HUES64 (cell line): ENCODE measurements around the gene RAVER1.
A peak's percentile ranks its signal among the peaks of the same experiment; 100 is the strongest.

Source experiments
- H3K27ac ChIP-seq: 2 replicates; pipeline ENCODE4 v1.7.0; 2013; ENCODE audit warnings: low read depth, low read length, inconsistent platforms
- H3K27me3 ChIP-seq: 2 replicates; pipeline ENCODE4 v1.6.1; 2013; ENCODE audit warnings: mild to moderate bottlenecking, low read length; ENCODE audit not compliant: insufficient read depth
- H3K36me3 ChIP-seq: 2 replicates; pipeline ENCODE4 v1.6.1; 2013; ENCODE audit warnings: mild to moderate bottlenecking, low read length; ENCODE audit not compliant: insufficient read depth
- H3K4me1 ChIP-seq: 2 replicates; pipeline ENCODE4 v1.6.1; 2013; ENCODE audit warnings: mild to moderate bottlenecking, low read length, moderate library complexity; ENCODE audit not compliant: insufficient read depth
- H3K4me3 ChIP-seq: 2 replicates; pipeline ENCODE4 v1.5.1; 2013; ENCODE audit warnings: mild to moderate bottlenecking, low read length, moderate library complexity
- H3K9ac ChIP-seq: 2 replicates; pipeline ENCODE4 v1.6.1; 2013; ENCODE audit warnings: mild to moderate bottlenecking, low read depth, low read length
- H3K9me3 ChIP-seq: 2 replicates; pipeline ENCODE4 v1.6.1; 2013; ENCODE audit warnings: low read depth, low read length; ENCODE audit not compliant: insufficient read depth
- WGBS: fragments of 150-250, 120-280 bp; methylation state at CpG from one replicate; pipeline ENCODE4 v1.1.7; 2013; ENCODE audit warnings: missing lambda C conversion rate; 5-methylcytosine and 5-hydroxymethylcytosine counted together

Gene RAVER1

DNA sequence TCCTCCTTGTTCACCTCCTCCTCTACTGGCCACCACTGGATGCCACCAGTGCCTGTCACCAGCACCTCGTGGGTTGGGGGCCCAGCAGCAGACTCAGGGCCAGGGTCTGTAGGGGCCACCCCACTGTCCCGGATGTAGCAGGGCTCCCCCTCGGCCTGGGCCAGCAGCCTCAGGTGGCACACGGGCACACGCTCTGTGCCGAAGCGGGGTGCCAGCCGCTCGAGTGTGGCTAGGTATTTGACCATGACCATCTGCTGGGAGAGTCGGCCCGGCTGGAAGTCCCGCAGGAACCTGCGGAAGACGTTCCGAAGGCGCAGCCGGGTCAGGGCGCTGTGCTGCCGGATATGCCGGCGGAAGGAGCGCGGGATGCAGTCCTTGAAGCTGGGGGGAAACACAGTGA lies 32.2 kb upstream of the RAVER1 start:
- H3K27ac ChIP-seq = no peak overlapping the region
- peaks cover 47% of the 10 kb centered on the region for H3K36me3 ChIP-seq
- H3K4me3 ChIP-seq = no peak overlapping the region
- 95% methylated on average over 23 of the region's 23 CpGs for WGBS
- H3K27me3 ChIP-seq = no peaks in the 10 kb centered on the region
- H3K9ac ChIP-seq = no peak overlapping the region
- no peaks in the 10 kb centered on the region for H3K9me3 ChIP-seq
- H3K4me1 ChIP-seq = no peaks in the 10 kb centered on the region

DNA sequence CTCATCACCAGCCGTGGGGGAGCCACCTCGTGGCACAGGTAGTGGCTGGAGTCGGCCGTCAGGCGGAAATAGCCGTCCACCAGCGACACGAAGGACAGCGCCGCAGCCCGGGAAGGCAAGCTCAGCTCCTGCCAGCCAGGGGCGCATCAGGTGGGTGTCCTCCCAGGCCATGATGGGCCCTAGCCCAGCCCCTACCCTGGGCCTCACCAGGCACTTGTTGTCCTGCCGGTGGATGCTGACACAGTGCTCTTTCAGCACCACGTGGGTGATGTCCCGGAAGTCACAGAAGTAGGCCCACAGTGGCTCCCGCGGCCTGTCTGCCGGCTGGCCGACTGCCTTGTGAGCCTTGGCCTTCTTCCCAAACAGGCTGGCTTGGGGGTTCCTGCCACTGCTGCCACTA lies 31.3 kb upstream of the RAVER1 start:
- H3K4me3 ChIP-seq = no peak overlapping the region
- H3K27ac ChIP-seq = no peak overlapping the region
- no peaks in the 10 kb centered on the region for H3K9me3 ChIP-seq
- no peak overlapping the region for H3K9ac ChIP-seq
- WGBS = 91% methylated on average over 19 of the region's 19 CpGs
- H3K36me3 ChIP-seq = peaks cover 47% of the 10 kb centered on the region
- H3K4me1 ChIP-seq = no peaks in the 10 kb centered on the region
- H3K27me3 ChIP-seq = no peaks in the 10 kb centered on the region

DNA sequence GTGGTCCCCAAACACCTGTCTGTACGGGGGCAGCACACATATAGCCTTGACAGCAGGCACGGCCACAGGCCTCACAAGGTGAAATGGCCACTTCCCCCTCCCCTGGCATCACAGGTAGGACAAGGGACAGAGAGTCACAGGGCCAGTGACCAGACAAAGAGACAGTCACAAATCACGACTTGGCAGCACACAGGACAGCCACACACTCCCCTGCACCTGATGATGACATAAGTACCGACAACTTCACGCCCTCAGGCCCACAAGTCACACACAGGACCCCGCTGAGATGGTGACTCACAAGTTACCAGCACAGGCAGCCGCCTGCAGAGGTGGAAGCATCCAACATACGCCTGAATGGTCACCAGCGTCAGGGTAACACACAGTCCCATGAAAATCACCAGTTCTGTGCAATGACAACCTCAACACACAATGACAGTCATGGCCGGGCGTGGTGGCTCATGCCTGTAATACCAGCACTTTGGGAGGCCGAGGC lies 30.5 kb upstream of the RAVER1 start:
- no peak overlapping the region for H3K27ac ChIP-seq
- H3K4me1 ChIP-seq = no peaks in the 10 kb centered on the region
- peaks cover 42% of the 10 kb centered on the region for H3K36me3 ChIP-seq
- H3K4me3 ChIP-seq = no peak overlapping the region
- 88% methylated on average over 12 of the region's 12 CpGs for WGBS
- H3K27me3 ChIP-seq = no peaks in the 10 kb centered on the region
- no peak overlapping the region for H3K9ac ChIP-seq
- H3K9me3 ChIP-seq = no peaks in the 10 kb centered on the region

DNA sequence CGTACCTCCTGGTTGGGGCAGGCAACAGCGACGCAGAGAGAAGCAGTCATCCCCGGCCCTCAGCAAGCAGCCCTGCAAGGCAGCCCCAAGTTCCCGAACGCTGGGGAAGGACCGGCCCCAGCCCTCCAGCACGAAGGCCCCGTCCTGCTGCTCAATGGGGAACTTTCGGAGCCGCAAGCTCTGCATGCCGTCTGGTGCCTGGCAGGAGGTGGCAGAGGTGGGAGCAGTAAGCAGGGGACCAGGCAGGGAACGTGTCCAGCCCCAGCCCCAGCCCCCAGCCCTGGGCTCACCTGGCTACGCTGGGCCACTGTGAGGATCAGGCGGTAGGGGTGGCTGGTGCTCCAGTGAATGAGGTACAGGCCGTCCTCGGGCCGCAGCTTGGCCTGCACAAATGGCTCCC lies 28.9 kb upstream of the RAVER1 start:
- H3K4me3 ChIP-seq = no peak overlapping the region
- no peaks in the 10 kb centered on the region for H3K9me3 ChIP-seq
- peaks cover 39% of the 10 kb centered on the region for H3K36me3 ChIP-seq
- no peak overlapping the region for H3K27ac ChIP-seq
- no peaks in the 10 kb centered on the region for H3K27me3 ChIP-seq
- 96% methylated on average over 18 of the region's 18 CpGs for WGBS
- H3K4me1 ChIP-seq = no peaks in the 10 kb centered on the region
- no peak overlapping the region for H3K9ac ChIP-seq

DNA sequence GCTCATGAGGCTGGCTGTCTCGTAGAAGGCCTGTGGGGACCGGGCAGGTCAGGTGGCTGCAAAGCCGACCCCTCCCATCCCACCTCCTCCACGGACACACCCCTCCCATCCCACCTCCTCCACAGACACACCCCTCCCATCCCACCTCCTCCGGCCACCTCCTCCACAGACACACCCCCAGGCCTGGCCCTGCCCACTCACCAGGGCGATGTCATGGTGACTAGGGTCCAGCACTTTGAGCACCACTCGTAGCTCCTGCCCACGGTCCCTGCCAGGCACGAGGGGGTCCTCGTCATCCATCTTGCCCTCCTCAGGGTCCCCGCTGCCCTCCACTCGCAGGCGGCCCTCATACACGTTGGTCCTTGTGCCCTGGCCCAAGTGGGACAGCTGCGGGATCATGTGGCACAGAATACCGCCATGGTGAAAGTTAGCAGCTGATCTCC lies 28.3 kb upstream of the RAVER1 start:
- H3K4me1 ChIP-seq = no peaks in the 10 kb centered on the region
- H3K36me3 ChIP-seq = peaks cover 40% of the 10 kb centered on the region

DNA sequence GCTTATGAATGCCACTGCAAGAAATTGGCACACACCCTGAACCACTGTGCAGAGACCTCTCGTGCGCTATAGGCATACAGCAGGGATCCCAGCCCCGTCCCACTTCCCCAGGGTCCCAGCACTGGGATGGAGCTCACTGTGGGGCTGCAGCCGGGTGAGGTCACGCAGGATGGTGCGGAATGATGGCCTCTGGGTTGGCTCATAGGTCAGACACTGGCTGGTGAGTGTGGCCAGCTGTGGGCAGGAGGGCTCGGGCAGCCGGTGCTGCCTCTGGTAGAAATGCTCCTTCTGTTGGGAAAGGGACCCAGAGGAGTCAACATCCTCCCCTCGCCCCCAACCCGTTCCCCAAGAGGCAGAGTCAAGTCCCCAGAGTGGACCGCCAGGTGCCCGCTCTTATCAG lies 23.1 kb upstream of the RAVER1 start:
- H3K36me3 ChIP-seq = peaks cover 14% of the 10 kb centered on the region; the same call in 1 of the 2 replicates

More for the DNA sequence above, 28.3 kb upstream of the RAVER1 start:
- no peak overlapping the region for H3K9ac ChIP-seq
- H3K27ac ChIP-seq = no peak overlapping the region
- no peaks in the 10 kb centered on the region for H3K9me3 ChIP-seq
- H3K27me3 ChIP-seq = no peaks in the 10 kb centered on the region
- 90% methylated on average over 16 of the region's 16 CpGs for WGBS
- no peak overlapping the region for H3K4me3 ChIP-seq

DNA sequence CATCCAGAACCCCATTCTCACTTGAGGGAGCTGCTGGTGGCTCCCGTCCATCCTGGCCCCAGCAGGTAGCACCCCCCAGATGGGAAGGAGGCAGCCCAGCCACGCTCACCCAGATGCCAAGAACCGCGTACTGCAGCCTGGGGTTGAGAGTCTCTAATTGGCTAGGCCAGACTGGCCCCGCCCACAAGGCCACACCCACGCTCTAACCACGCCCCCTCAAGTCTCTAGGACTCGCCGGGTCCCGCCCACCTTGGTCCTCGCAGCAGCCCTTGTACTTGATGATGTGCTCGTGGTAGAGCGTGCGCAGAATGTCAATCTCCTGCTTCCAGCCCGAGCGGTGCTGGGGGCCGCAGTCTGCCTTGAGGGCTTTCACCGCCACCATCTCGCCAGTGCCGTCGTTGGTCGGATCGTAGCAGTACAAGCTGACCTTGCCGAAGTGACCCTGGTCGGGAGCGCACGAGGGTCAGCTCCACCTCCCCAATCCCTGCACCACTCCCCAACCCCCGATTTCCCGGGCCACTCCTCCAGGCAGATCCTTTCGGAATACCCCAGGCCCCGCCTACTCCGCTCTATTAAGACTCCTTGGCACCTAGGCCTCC lies 20.6 kb upstream of the RAVER1 start:
- Histone ChIP-seq H3K9me3 (no peaks in the 10 kb centered on the region), H3K4me1 (no peaks in the 10 kb centered on the region), H3K27me3 (no peaks in the 10 kb centered on the region), H3K27ac (no peak overlapping the region; the same call in 1 of the 2 replicates), H3K9ac (peak overlapping the region; percentile 30; the same call in 1 of the 2 replicates), H3K4me3 (peak overlapping the region; percentile 62), H3K36me3 (peaks cover 19% of the 10 kb centered on the region)
- 13% methylated on average over 32 of the region's 32 CpGs for WGBS

More for the DNA sequence above, 23.1 kb upstream of the RAVER1 start:
- Histone ChIP-seq H3K4me1 (no peaks in the 10 kb centered on the region), H3K4me3 (no peak overlapping the region), H3K9ac (no peak overlapping the region), H3K9me3 (no peaks in the 10 kb centered on the region), H3K27ac (no peak overlapping the region), H3K27me3 (no peaks in the 10 kb centered on the region)
- 97% methylated on average over 12 of the region's 12 CpGs for WGBS

DNA sequence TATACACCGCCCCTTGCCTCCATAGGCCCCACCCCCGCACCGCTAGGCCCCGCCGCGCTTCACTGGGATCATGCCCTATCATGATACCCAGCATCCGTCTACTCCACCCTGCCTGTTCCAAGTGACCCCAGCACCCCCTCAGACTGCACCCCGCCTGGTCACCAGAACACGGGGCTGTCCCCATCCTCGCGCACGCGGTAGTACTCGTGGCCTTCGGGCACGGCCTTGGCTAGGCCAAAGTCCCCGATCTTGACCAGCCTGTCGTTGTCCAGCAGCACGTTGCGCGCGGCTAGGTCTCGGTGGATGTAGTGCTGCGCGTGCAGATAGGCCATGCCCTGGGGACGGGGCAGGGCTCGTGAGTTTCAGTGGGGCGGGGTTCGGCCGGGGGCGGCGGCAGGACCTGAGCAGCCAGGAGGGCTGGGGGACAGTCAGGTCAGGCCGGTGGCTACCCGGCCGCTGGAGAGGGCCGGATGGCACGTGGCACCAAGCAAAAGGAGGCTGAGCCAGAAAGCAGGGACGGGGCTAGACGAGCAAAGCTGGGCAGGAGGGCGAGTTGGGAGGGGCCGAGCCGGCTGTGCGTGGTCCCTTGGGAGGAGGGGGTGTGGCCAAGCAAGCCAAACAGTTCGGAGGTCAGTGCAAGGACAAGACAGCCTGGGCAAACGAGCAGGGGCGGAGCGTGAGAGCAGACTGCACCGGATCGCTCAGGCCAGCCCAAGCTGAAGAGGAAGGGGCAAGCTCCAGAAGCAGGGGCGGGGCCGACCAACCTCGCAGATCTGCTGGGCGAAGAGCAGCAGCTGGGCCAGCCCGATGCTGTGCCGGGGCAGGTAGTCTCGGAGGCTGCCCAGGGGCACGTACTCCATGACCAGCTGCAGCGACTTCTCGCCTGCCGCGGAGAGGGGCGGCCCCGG lies 19.7 kb upstream of the RAVER1 start:
- 12% methylated on average over 63 of the region's 63 CpGs for WGBS
- Histone ChIP-seq H3K27ac (peak overlapping the region; percentile 69), H3K9ac (peak overlapping the region; percentile 57), H3K4me1 (no peaks in the 10 kb centered on the region), H3K4me3 (peak overlapping the region; percentile 62), H3K36me3 (peaks cover 17% of the 10 kb centered on the region), H3K27me3 (no peaks in the 10 kb centered on the region), H3K9me3 (no peaks in the 10 kb centered on the region)

DNA sequence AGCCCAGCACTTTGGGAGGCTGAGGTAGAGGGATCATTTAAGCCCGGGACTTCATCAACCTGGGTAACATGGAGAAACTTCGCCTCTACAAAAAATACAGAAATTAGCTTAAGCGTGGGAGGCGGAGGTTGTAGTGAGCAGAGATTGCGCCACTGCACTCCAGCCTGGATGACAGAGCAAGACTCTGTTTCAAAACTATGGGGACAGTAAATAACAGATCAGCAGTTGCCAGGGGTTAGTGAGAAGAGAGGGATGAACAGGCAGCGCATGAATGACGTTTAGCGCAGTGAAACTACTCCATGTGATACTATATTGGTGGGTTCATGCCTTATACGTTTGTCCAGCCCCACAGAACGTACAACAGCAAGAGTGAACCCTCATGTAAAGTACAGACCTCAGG lies 13.2 kb upstream of the RAVER1 start:
- no peak overlapping the region for H3K27ac ChIP-seq

DNA sequence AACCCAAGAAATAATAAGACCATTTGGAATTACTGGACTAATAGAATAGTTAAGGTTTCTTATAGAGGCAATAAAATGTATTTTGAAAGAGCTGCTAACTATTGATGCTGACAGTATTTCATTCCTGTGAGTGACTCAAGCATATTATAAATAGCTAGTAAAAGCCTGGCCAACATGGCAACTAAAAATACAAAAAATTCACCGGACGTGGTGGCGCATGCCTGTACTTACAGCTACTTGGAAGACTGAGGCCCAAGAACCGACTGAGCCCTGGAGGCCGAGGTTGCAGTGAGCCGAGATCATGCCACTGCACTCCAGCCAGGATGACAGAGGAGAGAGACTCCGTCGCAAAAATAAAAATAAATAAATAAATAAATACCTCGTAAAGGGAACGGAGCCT lies 11.5 kb upstream of the RAVER1 start:
- Histone ChIP-seq H3K36me3 (peaks cover 2% of the 10 kb centered on the region; the same call in 1 of the 2 replicates), H3K9me3 (no peaks in the 10 kb centered on the region), H3K27ac (no peak overlapping the region), H3K27me3 (no peaks in the 10 kb centered on the region), H3K4me1 (no peaks in the 10 kb centered on the region), H3K9ac (no peak overlapping the region), H3K4me3 (no peak overlapping the region)
- WGBS = 92% methylated on average over 7 of the region's 10 CpGs

More for the DNA sequence above, 13.2 kb upstream of the RAVER1 start:
- Histone ChIP-seq H3K4me1 (no peaks in the 10 kb centered on the region), H3K9me3 (no peaks in the 10 kb centered on the region), H3K36me3 (peaks cover 12% of the 10 kb centered on the region), H3K4me3 (no peak overlapping the region), H3K9ac (no peak overlapping the region), H3K27me3 (no peaks in the 10 kb centered on the region)
- WGBS = 93% methylated on average over 10 of the region's 10 CpGs

DNA sequence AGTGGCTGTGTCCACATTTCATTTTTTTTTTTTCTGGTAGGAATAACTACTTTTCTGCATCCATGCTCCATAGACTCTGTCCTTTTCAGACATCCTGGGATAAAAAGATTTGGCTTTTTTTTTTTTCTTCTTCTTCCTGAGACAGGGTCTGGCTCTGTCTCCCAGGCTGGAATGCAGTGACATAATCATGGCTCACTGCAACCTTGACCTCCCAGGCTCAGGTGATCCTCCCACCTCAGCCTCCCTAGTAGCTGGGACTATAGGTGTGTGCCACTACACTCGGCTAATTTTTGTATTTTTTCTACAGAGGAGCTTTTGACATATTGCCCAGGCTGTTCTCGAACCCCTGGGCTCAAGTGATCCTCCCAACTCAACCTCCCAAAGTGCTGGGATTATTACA lies 10.2 kb upstream of the RAVER1 start:
- 95% methylated on average over 2 of the region's 2 CpGs for WGBS
- Histone ChIP-seq H3K9me3 (no peaks in the 10 kb centered on the region), H3K9ac (no peak overlapping the region), H3K27ac (no peak overlapping the region), H3K27me3 (no peaks in the 10 kb centered on the region), H3K4me1 (peaks cover 5% of the 10 kb centered on the region), H3K36me3 (no peaks in the 10 kb centered on the region), H3K4me3 (no peak overlapping the region)
